Measurements from ENCODE around the gene CCDC167.
"Not testable (repeated sequence)": the region's sequence is repeated elsewhere in the genome, so short reads cannot be mapped to it uniquely, and the experiment has no call there.

CCDC167 gene

DNA sequence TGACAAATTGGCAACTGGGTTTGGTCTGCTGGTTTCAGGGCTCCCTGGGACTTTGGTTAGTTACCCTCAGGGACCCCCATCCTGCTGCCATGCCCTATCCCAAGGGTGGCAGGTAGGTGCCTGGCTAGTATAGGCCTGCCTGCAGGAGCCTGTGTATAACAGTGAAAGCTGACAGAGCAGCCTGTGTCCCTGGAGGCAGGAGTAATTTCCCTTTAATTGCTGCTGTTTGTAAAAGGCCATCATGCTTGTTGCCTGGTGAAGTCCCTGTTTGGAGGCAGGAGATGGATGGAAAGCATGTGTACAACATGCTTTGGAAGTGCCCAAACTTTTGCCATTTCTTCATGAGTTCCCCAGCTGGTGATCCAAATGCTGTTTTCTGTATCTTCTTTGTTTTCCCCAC lies 36.6 kb downstream of the CCDC167 start:
- DNase-seq (ENCODE audit: low read depth), result no peak

DNA sequence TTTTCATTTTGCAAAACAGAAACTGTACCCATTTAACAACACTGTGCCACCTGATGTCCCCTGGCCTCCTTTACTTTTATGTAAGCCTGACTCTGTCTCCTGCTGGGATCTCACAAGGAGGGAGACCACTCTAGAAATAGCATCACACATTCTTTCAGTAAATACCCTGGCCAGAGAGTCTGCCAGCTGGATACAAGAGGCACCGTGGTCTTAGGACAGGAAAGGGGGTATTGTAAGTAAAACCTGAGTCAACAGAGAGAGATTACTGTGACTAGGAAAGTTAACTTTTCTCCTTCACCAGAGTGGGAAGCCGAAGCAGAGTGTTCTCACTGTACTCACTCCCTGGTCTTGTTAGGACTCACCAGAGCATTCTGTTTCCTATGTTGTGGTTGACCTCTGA lies 38.9 kb downstream of the CCDC167 start:
- no peak for DNase-seq (ENCODE audit: low read depth)

DNA sequence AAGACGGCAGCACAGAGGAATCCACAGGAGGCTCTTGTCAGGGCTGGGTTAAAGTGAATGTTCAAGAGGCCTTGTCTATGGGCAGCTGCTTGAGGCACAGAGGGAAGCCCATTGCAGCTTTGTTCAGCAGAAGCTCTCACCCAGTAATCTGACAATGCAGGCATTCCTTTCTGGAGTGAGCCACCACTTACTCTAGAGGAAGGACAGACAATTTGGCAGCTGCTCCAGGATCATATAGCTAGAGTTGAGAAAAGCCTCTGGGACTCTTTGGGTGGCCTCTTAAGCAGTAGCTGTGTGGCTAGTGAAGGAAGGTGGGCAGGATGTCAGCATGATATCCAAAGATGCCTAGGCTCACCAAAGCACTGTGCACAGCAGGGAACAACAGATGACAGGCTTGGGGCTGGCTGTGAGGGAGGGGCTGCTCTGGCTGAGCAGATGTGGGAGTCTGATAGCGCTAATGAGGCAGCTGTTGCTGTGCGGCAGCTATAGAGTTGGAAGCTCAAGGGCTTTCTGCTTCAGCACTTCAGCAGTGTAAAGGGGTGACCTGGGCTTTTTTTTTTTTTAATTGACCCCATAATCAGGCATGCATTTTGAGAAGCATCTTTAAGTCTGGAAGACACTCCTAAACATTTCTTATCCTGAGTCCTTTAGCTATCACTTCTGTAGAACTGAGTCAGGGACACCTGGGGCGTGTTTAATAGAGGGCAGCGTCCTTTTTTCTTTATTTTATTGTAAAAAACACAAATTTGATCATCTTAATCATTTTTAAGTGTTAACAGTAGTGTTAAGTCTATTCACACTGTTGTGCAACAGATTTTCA lies 39.5 kb downstream of the CCDC167 start:
- DNase-seq (ENCODE audit: low read depth), result no peak

DNA sequence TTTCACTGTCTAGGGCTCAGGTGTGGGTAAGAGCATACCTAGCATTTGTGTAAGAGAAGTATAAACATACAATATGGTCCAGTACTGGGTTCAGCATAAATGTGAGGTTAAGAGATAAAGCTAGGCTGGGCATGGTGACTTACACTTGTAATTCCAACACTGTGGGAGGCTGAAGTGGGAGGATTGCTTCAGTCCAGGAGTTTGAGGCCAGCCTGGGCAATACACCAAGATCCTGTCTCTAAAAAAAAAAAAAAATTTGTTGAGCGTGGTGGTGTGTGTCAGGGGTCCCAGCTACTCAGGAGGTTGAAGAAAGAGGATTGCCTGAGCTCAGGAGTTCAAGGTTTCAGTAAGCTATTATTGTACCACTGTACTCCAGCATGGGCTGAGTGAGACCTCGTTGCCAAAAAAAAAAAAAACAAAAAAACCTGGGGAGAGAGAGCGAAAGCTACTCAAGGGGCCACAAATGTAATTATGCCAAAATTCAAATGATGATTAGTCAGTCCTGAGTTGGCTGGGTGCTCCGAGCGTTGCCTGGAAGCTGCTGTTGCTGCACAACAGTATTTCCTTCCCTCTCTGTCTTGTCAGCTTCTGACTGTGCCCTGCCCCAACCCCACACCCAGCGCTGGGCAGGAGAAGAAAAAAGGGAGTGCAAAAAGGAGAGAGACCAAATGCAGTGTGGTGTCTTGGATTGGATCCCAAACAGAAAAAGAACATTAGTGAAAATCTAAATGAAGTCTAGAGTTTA lies 42.7 kb downstream of the CCDC167 start:
- no peak for DNase-seq (ENCODE audit: low read depth)

DNA sequence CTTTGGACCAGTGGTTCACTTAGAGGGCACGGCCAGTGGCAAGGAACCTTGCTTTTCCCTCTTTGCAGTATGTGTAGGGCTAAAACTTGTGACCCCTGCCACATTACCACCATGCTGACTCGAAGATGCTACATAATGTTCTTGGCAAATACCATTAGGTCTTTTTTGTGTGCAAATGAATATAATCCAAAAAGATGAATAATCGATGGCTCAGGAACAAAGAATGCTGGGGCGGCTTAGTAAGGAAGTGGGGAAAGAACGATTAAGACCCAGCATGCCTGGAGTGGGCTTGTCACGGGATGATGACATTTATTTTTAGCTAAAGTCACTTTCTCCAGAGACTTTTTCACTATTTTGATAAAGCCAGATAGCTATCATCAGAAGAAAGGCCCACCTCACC lies 43.6 kb downstream of the CCDC167 start:
- no peak for DNase-seq (ENCODE audit: low read depth)

DNA sequence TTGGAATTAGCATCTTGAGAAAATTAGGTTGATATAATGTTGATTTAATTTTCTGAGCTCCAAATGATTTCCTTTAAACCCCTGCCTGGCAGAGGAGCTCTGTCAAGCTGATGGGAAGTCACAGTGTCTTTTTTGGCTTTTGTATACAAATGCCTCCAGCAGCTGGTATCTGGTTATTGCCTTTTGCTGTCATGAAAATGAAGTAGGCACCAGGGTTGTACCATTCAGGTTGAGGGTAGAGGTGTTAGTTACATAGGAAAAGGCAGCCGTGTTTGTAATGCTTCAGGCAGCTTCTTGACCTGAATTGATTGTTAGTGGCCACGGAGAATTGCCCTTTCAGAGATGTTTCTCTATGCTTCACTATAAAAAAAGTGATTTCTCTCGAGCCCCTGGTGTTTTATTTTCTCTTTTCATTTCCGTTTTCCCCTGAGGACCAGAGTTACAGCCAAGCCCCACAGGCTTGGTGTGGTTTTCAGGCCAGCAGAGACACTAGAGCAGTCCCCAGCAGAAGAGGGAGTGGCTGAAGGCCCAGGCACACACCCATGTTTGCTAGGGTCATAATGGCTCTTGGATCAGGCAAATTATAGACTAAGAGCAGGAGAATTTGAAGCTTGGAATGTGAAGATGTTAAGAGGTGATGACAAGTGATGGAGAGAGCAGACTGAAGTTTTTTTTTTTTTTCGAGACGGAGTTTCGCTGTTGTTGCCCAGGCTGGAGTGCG lies 45.1 kb downstream of the CCDC167 start:
- no peak for DNase-seq (ENCODE audit: low read depth)

DNA sequence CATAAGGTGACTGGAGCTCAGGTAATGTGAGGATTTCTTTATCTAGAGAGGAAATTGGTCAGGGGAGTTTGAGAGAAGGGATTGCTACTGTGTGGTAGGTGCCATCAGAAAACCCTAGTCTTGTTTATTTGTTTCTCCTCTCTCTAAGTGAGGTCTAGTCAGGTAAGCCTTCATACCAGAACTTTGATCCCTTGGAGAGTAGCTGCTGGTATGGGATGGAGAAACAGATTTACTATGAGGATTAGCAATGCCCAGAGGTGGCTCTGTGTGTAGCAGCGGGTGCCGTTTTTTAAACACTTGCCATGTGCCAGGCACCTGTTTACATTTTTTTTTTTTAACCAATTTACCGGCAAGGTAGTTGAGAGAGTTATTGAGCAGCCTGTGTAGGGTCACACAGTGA lies 47.2 kb downstream of the CCDC167 start:
- no peak for DNase-seq (ENCODE audit: low read depth)

DNA sequence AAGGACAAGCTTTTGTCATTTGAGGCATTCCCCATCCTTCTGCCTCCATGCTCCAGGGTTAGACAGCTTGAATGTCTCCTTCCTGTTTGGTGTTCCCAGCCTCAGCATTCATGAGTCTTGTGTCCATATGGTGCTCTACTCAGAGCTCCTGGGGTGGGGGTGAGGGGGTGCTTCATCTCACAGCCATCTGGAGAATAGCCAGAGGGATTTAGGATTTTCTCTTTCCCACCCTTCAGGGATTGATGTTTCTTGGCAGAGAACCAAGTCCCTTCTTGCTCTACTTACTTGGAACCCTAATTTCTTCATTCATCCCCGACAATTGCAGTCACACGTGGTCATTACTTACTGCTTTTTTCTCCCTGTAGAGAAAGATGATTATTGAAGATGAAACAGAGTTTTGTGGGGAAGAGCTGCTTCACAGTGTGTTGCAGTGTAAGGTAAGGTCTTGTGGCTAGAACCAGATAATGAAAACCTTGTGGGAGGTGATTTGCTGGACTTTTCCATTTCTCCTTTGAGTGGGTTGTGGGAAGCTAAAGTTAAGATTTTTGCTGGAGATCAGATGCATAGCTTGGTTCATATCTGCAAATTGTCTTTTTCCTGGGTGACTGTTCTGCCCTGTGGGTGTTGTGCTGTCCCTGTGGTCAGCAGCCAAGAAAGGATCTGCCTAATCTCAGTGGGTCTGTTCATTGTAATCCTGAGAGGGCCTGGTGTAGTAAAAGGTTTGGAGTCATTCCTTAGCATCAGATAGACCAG lies 48.1 kb downstream of the CCDC167 start:
- no peak for DNase-seq (ENCODE audit: low read depth)

DNA sequence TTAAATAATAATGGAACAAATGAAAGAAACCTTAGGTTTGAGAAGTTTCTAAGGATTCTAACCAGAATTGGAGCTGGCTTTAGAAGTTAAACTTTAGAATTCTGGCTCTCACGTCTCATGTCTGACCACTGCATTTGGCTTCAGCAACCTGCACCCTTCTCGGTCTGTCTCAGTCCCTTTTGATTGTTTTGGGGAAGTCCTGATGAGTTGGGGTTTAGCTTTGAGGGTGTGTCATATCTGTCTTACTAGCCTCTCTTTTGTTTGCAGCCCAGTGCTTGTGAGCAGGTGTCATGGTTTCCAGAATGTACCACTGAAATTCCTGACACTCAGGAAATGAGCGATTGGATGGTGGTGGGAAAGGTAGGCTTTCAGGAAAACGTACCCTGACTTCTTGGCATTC lies 49.7 kb downstream of the CCDC167 start:
- no peak for DNase-seq (ENCODE audit: low read depth)

DNA sequence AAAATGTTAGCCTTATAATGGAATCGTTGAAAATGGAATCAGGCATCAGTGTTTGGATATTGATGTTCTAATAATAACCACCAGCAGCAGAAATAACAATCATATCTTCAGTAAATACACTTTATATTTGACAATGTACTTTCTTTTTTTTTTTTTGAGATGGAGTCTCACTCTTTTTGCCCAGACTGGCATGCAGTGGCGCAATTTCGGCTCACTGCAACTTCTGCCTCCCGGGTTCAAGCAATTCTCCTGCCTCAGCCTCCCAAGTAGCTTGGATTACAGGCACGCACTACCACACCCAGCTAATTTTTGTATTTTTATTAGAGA lies 56.5 kb downstream of the CCDC167 start:
- DNase-seq (ENCODE audit: low read depth), result not testable (repeated sequence)

DNA sequence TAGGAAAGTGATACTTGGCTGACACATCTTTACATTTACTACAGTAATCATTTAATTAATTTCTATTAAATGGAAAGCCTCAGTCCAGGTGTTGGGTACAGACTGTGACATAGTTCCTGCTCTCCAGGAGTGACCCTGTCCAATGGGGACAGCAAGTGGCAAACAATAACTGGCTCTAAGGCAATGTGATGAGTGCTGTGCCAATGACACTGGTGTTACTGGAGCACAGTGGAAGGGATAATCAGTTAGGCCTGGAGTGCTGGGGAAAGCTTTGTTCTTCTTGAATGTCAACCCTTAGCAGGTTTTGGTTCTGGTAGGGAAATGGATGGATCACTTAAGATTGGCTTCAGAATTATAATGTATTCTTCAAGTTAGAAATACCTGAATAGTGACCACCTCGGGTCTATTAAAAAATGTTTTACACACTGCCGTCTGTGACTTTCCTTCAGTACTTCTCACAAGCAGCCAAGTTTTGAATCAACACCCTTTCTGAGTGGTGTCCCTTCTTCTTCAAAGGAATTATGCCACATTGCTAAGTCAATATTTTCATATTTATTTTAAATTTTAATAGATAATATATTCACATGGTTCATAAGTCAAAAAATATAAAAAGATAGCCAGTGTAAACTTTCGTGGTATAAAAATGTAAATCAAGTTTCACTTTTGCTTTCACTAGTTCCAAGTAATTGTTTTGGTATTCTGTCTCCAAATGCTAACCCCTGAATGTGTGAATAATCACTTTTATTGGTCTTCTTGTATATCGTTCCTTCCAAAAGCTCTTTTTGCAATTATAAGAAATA lies 57.1 kb downstream of the CCDC167 start:
- DNase-seq (ENCODE audit: low read depth), result no peak

DNA sequence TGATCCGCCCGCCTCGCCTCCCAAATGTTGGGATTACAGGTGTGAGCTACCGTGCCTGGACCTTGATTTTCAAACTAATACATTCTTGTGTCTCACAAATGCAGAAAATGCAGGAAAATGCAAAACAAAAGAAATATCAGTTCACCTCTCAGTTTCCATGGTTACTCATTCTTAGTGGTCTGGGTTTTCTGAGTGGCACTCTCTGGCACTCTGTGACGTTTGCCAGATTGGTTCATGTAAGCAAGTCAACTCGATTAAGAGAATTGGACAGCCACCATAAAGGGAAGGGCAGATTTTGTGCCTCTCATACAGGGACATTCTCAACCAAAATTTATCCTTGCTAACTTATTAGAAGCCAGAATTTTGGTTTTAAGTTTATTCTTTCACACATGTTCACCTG lies 58.0 kb downstream of the CCDC167 start:
- no peak for DNase-seq (ENCODE audit: low read depth)

DNA sequence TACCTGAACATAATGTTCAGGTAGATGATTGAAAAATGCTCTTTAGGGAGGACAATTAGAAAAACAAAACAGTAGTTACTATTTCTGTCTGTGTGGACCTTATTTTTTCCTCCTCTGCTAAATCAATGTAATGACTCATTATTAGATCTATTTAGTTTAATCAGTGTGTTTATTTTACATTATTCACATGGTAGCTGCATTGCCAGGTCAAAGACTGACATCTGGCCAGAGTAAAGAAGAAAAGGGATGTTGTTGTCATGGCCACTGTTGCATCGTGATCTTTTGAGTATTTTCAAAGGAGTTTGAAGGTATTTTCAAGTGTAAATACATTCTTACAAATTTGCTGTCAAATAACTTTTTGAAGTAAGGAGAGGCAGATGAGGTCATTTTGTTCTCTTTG lies 60.8 kb downstream of the CCDC167 start:
- DNase-seq (ENCODE audit: low read depth), result no peak

DNA sequence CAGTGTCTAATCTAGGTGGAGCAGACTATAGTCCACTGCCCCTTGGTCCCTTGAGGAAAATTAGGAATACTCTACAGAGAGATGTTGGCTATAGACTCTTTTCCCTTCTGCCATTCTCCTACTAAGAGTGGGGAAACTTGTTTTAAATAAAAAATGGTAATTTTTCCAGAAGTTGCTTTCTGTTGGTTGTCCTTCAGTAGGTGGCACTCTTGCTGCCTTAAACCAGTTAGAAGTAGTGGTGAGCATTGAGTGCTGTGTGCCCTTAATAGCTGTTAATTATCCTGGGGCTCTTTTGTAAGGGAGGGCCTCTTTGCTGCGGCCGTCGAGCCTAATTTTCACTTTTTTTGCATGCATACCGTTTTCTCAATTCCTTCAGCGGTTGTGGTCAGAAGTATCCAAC lies 63.9 kb downstream of the CCDC167 start:
- DNase-seq (ENCODE audit: low read depth), result no peak

DNA sequence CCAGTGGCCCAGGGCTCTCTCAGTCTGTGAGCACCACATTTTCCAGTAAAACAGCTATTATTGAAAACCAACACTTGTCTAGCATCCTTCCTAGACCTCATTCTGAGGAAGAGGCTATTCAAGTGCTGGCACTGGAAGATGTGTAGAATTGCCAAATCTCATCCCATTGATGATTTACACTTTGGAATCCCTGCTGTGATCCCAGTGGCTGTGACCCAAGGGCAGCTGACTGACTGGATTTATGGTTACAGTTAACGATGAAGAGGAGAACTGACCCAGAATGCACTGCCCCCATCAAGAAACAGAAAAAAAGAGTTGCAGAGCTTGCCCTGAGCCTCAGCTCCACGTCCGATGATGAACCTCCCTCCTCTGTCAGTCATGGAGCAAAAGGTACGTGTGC lies 64.3 kb downstream of the CCDC167 start:
- DNase-seq (ENCODE audit: low read depth), result no peak

DNA sequence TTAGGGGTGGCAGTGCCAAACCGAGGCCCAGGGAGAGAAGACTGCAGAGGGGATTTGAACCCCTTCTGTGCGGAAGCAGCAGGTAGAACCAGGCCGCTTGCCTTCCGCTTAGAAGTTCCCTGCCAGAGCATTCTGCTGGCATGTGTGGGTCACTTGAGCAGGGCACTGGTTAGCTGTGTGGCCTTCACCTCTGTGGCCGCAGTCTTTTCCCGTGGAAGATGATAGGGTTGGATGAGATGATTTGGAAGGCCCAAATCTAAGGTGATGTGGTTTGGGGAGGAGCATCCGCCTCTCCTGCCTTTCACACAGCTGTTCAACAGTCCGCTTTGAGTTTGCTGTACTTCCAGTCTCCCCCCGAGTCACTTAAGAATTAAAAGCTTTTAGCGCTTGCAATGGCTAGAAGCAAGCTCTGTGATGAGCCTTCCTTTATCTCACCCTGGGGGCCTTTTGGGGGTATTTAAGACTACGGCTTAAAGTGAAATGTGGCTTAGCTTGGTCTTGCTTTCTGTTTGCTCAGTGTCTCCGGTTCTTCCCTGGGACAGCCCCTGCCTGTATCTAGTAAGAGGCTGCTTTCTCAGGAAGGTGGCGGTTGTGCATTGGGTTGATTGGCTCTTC lies 65.9 kb downstream of the CCDC167 start:
- peak; percentile 10 for DNase-seq (ENCODE audit: low read depth)

All from activated gamma-delta T cell treated with anti-CD3 and anti-CD28 coated beads, Interleukin-2, amount 50 U/mL, for 16 hours (primary cell).